K562 treated with DMSO at 1 percent for 24 hours (cell line): ENCODE results near the gene NMNAT1. TPM values are rescaled to one million over a fixed set of nuclear protein-coding genes. Genes with fewer than 3 reads are reported as not detected.

Experiments
- total RNA-seq: library from RNA; unstranded; fragments of 300-600 nt; gene quantifications from 2 replicates; pipeline ENCODE4 v1.2.3, GENCODE V29; 2022; ENCODE audit warnings: low read depth; ENCODE audit not compliant: insufficient read depth

Gene NMNAT1
- 11.7 and 16.0 TPM in 2 replicates for total RNA-seq

DNA sequence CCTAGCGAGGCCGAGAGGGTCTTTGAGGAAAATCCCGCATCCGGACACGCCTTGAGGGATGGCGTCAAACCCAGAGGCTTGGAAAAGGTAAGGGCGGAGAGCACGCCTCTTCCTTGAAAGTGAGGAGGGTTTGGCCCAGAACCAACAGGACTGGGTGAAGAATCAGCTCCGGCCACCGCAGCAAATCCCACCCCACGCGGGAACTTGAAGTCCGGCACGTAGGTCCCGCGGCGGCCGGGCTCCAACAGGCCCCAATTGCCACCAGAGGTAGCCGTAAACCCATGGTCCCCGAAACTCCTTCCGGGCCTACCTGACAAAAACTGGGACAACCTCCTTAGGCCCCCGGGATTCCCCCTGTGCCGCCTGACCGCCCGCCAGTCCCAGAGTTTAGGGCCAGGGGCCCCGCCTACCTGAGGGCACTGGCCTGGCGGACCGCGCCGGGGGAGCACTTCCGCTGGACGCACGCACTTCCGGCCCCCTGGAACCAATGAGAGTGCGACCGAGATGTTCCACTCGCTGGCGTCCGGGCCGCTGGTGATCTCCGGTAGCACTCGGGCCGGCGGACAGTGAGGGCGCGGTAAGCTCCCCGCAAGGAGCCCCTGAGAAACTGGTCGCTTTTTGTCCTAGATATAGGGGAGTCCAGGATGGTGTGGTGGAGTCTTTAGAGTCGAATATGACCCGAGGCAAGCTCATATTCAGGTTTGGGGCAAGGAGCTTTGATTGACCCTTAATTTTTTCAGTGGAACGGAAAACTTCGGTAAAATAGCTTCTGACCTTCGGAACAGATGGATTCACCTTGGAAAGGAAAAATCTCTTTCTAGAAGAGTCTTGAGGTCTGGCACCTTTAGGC, at the start of gene NMNAT1, which contains the start of gene LZIC:
TSS of gene NMNAT1 (plus strand) at position 537 of the 850 bp plus-strand sequence. CDS start 28,599 bp downstream, outside the sequence.
TSS of gene LZIC (minus strand) at position 453 of the 850 bp plus-strand sequence. CDS start 6,772 bp downstream, outside the sequence.

DNA sequence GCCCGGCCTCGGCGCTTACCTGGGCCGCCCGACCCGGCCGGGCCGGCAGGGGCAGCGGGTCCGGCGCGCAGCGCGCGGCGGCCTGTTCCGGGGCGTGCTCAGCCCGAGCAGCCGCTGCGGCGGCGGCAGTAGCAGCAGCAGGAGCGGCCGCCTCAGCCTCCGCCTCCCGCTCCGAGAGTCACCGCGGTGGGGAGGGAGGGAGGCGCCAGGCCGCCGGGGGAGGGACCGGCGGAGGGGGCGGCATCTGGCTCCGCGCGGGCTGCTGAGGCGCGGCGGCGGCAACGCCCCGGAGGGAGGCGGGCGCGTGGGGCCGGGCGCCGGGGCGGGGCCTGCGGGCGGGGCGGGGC, 33.2 kb upstream of the NMNAT1 start, which contains the start of gene CTNNBIP1:
TSS of gene CTNNBIP1 (minus strand) at position 194 of the 347 bp plus-strand sequence. CDS start 38,205 bp downstream, outside the sequence.

DNA sequence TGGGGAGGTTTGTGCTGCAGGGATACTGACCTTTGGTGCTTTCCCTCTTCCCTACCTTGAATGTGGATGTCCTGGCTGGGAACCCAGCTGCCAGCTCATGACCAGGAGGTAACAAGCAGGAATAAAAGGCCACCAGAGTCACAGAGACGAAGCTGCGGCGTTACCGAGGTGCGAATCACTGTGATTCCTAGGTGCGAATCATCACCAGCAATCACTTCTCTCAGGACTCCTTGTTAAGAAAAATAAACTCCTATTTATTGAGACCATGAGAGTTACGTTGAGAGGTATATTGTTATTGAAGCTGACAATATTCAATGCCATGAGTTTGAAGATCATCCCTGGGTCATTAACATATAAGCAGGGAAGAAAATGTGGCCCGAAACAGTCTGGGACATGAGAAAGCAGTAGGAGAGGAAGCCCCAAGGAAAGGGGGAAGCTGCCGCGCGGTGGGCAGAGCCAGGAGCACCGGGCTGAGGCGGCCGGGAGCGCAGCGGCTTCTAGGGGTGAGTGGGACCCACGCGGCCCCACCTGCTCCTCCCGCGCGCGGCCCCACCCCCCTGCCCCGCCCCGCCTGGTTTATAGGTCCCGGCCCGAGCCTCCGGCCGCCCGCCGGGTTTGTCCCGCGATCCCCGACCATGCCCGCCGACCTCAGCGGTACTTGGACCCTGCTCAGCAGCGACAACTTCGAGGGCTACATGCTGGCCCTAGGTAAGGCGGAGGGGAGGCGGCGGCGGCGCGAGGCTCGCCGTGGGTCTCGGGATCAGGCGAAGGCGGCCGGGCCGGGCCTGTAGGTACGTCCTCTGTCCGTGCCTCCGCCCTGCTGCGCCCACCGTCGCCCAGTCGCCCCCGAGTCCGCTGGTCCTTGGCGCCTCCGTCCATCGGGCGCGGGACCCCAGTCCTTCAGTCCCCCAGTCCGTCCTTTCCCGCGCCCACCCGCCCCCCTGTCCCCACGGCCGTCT, 53.6 kb downstream of the NMNAT1 start, which contains the start of gene RBP7:
TSS of gene RBP7 (plus strand) at position 605 of the 959 bp plus-strand sequence. CDS start at position 636, 31 bp downstream.

DNA sequence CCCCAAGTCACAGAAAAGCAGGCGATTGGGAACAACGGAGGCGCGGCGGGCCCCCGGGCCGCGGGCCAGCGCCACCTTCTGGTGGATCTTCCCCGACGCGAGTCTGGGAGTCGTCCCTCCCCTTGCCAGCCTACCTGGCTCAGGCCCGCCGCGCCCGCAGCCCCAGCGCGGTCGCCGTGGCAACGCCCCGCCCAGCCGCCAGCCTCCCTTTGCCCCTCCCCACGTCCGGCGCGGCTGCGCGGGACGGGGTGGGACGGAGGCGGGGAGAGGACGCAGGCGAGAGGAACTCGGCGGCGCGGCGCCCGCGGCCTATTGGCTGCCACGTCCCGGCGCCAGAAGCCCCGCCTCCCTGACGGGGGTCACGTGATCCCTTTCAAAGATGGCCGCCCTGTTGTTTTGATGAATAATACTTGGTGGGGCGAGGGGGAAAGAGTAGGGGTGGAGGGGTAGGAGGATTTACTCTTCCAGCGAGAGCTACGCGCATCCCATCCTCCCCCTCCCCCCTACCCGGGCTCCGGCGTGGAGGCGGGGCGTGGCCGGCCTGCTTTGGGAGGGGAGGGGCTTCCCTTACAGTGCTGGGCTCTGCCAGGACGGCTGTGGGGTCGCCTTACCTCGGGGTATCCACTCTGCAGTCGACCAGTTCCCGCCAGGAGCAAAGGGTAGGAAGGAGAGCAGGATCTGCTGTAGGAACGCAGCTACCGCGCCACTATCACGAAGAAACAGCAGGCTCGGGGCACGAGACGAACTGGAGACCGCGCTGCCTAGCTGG, 89.5 kb downstream of the NMNAT1 start, which contains the start of gene UBE4B:
TSS of gene UBE4B (plus strand) at position 369 of the 769 bp plus-strand sequence. CDS start 713 bp downstream, outside the sequence.

Other genes with a start within 250 kb of the NMNAT1 start
- gene CLSTN1, start 119.5 kb upstream of the NMNAT1 start, total RNA-seq, result 85.3 and 86.2 TPM in 2 replicates
- gene CTNNBIP1, start 33.2 kb upstream of the NMNAT1 start, total RNA-seq, result 66.8 and 76.3 TPM in 2 replicates
- gene LZIC, start 84 bp upstream of the NMNAT1 start, total RNA-seq, result 18.0 and 28.7 TPM in 2 replicates
- not detected in 2 replicates for gene RBP7, start 53.8 kb downstream of the NMNAT1 start, total RNA-seq
- 42.4 and 51.3 TPM in 2 replicates for gene UBE4B, start 89.5 kb downstream of the NMNAT1 start, total RNA-seq